SKM-1 (cell line): ENCODE data around the gene PDZD8.
"Not testable (repeated sequence)": the region's sequence is repeated elsewhere in the genome, so short reads cannot be mapped to it uniquely, and the experiment has no call there.

Experiments
- DNase-seq: peaks from one replicate; lab custom pipeline; 2025; ENCODE audit not compliant: unreplicated experiment; lab: John Stamatoyannopoulos, UW

The PDZD8 gene

GRCh38 chr10:117352724-117353123 is 22.5 kb downstream of the PDZD8 start:
- no peak for DNase-seq

DNA sequence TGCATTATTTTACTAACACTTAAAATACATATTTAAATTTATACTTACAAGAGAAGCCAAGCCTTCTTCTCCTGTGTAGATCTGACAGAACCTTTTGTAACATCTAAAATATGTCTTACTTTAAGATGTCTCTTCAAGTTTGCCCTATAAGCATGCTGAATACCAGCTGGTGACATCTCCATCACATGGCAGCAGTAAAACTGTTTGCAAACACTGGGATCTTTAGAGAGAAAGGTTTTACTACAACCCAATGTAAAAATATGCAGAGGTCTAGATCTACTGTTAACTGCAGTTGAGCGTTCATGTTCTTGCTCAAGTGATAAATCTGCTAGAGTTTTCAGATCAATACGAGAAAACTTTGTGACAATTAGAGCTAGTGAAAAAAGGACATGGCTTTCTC is 23.2 kb downstream of the PDZD8 start:
- no peak for DNase-seq

DNA sequence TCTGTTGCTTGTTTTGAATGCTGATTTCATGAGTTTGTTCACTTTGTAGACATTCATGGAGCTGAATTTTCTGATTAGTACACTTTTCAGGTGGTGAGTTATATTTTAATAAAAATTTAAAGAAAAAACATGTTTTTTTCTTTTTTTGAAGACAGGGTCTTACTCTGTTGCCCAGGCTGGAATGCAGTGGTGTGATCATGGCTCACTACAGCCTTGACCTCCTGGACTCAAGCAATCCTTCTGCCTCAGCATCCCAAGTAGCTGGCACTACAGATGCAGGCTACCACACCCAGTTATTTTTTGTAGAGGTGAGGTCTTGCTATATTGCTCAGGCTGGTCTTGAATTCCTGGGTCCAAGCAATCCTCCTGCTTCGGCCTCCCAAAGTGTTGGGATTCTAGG is 23.7 kb downstream of the PDZD8 start:
- DNase-seq: no peak

- no peak for DNase-seq
These were observed 24.3 kb downstream of the PDZD8 start for GRCh38 chr10:117350909-117351308.

DNA sequence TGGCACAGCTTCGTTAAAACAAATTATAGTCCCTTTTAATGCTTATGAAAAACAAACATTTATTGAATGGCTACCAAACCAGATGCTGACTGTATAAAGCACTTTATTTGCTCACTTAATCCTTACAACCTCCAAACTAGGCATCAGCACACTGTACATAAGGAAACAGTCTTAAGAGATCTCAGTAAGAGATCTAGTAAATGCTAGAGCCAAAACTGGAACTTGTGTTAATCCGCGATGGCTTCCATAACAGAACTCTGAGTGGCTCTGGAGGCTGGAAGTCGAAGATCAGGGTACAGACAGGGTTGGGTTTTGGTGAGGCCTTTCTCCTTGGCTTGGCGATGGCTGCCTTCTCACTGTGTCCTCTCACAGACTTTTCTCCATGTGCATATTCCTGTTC is 27.0 kb downstream of the PDZD8 start:
- DNase-seq: no peak

GRCh38 chr10:117346574-117346973 is 28.7 kb downstream of the PDZD8 start:
- no peak for DNase-seq

- DNase-seq: no peak
These were observed 30.1 kb downstream of the PDZD8 start for GRCh38 chr10:117345143-117345542.

DNA sequence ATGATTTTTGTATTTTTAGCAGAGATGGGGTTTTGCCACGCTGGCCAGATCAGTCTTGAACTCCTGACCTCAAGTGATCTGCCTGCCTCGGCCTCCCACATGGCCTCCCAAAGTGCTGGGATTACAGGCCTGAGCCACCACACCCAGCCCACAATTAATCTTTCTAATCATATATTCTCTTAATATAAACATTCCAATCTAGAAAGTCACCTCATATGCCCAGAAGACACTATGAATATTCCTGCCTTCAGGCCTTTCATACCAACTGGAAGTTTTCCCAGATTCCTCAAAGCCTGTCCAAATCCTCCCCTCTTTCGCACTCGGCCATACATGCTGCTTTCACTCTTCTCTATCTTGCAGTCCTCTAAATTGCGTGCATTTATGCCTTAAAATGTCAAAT is 32.6 kb downstream of the PDZD8 start:
- no peak for DNase-seq

DNA sequence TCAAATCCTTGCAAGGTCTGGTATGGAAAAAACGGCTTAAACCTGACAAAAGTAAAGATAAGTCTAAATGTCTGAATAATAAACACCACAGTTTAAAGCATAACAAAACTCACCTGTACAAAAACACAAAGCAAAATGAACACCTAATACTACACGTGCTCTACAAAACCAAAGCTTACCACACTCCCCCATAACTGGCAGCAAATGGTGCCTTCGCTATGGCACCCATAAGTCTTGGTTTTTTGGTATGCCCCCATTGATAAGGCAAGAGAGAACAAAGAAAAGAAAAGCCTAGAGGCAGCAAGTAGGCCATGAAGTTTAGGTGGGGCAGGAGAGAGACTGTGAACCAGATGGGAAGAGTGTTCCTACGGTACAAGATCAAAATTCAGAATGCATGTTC is 34.2 kb downstream of the PDZD8 start:
- DNase-seq: no peak

- DNase-seq: no peak
These were observed 35.3 kb downstream of the PDZD8 start for GRCh38 chr10:117339979-117340378.

DNA sequence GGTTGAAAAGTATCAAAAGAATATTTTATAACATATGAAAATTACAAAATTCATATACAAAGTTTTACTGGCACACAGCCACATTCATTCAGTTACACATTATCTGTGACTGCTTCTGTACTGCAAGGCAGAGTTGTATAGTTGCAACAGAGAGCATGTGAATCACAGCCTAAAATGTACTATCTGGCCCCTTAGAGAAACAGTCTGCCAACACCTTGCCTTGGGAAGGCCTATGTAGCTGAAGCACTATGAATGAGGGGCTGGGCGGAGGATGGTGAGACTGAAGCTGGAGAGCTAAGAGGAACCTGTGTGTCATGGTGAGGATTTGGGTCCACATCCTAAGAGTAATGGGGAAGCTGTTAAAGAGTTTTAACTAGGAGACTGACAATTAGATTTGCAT is 35.7 kb downstream of the PDZD8 start:
- no peak for DNase-seq

- DNase-seq: no peak
These were observed 40.3 kb downstream of the PDZD8 start for GRCh38 chr10:117334926-117335325.

DNA sequence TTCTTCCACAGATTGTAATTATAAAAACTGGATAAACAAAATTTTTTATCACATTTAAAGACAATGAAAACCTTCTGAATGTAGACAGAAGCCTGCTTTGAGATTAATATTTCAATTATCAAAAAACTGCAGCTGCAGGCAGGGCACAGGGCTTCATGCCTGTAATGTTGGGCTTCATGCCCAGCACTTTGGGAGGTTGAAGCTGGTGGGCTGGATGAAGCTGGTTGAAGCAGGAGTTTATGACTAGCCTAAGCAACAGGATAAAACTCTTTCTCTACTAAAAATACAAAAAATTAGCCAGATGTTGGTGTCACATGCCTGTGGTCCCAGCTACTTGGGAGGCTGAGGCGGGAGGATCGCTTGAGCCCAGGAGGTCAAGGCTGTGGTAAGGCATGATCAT is 41.2 kb downstream of the PDZD8 start:
- DNase-seq: no peak

DNA sequence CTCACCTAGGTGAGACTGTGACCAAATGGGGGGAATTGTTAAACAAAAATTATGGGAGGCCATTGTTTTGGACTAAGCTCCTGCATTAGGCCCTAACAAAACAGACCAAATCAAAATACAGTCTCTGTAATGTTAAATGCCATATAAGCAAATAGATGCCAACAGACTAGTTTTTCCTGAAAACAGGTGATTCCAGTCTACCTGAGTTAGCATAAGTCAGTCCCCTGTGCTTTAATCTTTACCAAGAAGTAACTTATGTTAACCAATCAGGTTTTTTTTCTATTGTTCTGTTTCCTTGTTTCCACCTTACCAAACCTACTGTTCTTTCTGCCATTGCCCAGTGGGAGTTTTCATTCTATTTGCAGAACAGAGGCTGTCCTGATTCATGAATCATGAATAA is 48.0 kb downstream of the PDZD8 start:
- no peak for DNase-seq

DNA sequence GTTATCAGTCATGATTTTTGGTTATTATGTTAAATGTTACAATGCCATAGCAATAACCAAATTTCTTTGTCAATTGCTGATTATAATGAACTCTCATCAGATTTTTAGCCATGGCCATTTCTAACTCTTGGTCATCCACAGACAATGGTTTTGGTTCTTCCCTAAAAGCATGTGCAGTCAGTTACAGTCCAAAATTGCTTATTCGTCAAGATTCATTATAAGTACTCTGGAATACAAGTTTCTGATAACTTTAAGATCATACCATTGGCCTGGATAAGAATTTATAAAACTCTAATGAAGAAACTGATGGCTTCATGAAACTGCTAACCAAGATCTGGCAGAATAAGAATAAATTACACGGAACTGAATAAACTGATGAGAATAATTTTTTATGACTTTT is 50.9 kb downstream of the PDZD8 start:
- no peak for DNase-seq

DNA sequence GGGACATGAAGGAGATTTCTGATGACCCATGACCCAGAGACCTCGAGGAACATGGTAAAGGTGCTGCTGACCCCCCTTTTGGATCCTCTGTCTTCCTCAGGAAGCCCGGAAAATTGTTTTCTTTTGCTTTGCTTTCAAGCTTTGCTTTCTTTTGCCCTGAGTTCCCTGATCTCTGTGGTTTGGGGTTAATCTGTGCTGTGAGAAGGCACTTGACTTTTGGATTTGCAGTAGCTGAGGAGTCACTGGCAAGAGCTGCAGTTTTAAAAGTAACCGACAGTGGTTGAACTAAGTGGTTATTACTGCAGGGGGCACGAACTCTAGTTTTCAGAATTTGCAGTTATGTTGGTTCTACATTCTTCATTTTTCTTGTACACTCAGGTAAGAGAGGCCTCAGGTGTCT is 53.0 kb downstream of the PDZD8 start:
- DNase-seq: no peak

DNA sequence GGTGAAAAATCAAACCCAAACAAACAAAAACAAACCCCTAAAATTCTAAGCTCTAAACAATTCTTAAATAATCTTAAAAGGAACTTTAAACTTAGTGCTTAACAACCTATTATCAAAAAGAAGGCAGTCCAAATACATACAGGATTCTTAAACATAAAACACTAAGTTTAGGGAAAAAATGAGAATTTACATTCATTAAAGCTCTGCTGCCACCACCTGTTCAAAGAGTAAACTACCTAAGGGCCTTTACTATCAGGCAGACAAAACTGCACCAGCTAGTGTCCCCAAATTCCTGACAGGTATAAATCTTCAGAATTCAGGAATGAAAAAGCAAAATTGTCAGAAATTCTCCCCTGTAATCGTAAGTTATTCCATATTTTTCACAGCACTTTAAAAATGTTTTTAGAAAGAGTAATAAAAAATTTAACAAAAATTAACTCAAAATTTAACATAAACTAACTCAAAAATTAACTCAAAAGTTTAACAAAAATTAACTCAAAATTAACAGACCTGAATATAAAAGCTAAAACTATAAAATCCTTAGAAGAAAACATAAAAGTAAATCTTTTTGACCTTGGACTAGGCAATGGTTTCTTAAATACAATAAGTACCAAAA is 55.1 kb downstream of the PDZD8 start:
- peak; percentile 8 for DNase-seq

GRCh38 chr10:117318909-117319308 is 56.3 kb downstream of the PDZD8 start:
- no peak for DNase-seq

DNA sequence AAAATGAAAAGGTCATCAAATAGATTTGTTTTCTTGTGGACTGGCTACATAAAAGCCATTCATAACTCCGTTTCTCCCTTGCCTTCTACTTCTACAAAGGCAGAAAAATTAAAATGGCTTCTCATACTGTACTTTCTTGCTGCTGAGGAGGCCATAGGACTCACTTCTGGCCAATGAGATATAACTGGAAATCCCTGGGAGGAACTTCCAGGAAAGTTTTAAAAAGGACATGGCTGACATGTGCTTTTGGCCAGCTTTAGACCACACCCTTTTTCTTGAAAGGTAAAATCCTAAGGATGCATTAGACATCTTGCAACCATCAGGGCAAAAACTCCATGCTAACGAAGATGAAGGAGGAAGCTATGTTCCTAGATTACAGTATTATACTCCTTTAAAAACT is 58.5 kb downstream of the PDZD8 start:
- no peak for DNase-seq

- DNase-seq: no peak
These were observed 61.6 kb downstream of the PDZD8 start for GRCh38 chr10:117313641-117314040.

GRCh38 chr10:117312430-117312829 is 62.8 kb downstream of the PDZD8 start:
- DNase-seq: no peak

DNA sequence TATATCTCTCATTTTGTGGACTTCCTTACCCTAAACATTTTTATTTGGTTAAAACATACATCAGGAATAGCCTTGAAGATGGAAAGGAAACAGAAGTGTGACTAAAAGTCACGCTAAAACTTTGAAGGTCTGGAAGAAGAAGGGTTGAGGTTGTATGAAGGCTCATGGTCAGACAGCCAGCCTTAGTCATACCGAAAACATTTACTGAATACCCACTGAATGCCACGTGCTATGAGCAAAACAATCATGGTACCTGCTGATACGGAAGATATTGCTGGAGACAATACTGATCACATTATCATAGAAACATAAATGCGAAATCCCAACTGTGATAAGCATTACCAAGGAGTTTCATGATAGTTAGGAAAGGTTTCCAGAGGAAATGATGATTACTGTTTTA is 64.0 kb downstream of the PDZD8 start:
- no peak for DNase-seq

GRCh38 chr10:117306674-117307073 is 68.6 kb downstream of the PDZD8 start:
- no peak for DNase-seq

GRCh38 chr10:117303451-117303850 is 71.8 kb downstream of the PDZD8 start:
- not testable (repeated sequence) for DNase-seq
